WTC11 (cell line): Measurements from ENCODE around the gene PLCB2. TPM values are rescaled to one million over a fixed set of nuclear protein-coding genes. Genes with fewer than 3 reads are reported as not detected.

Experiments
- ATAC-seq: fragments of 200-7000 bp; cut with Tn5 transposase; 2 replicates; pipeline ENCODE4 v1.10.0; 2021; ENCODE audit warnings: mild to moderate bottlenecking, moderate library complexity
- CTCF ChIA-PET: fragments of 300-600 bp; sonication (Branson Sonifier 250); formaldehyde crosslinking; loops from one replicate; lab custom pipeline; 2021; ENCODE audit warnings: antibody characterized with exemption; lab: Charles Lee
- POLR2A ChIA-PET: fragments of 350-600 bp; sonication (Branson Sonifier 250); formaldehyde crosslinking; loops from one replicate; lab custom pipeline; 2021; ENCODE audit warnings: antibody characterized with exemption; lab: Charles Lee
- DNase-seq: peaks from one replicate; pipeline ENCODE4 v3.0.0; 2021; ENCODE audit warnings: low spot score
- H3K27ac Mint-ChIP-seq: 2 replicates; pipeline ENCODE4 v1.8.0; 2021; ENCODE audit warnings: mixed read lengths
- H3K27me3 Mint-ChIP-seq: 2 replicates; pipeline ENCODE4 v1.8.0; 2021; ENCODE audit warnings: low read depth, mild to moderate bottlenecking, moderate library complexity, mixed read lengths
- H3K36me3 Mint-ChIP-seq: 2 replicates; pipeline ENCODE4 v1.8.0; 2021; ENCODE audit warnings: mixed read lengths
- H3K4me1 Mint-ChIP-seq: 2 replicates; pipeline ENCODE4 v1.8.0; 2022; ENCODE audit warnings: mixed read lengths
- H3K4me3 Mint-ChIP-seq: 2 replicates; pipeline ENCODE4 v1.8.0; 2021; ENCODE audit warnings: mild to moderate bottlenecking, moderate library complexity, mixed read lengths
- H3K9me3 Mint-ChIP-seq: 2 replicates; pipeline ENCODE4 v1.8.0; 2021; ENCODE audit warnings: mixed read lengths
- CBFB ChIP-seq: sonication (generic); formaldehyde crosslinking; IDR thresholded peaks from 2 replicates; pipeline ENCODE4 v1.8.1; 2022; ENCODE audit warnings: mild to moderate bottlenecking, low read depth, missing genetic modification reagents
- CDX4 ChIP-seq: fragments of 250-450 bp; sonication (Bioruptor Pico); IDR thresholded peaks from 2 replicates; pipeline ENCODE4 v1.9.0; 2021; ENCODE audit warnings: moderate library complexity, mild to moderate bottlenecking, inconsistent platforms, borderline replicate concordance
- ELF4 ChIP-seq: sonication (generic); formaldehyde crosslinking; IDR thresholded peaks from 2 replicates; pipeline ENCODE4 v1.8.1; 2022; ENCODE audit warnings: low read depth, mild to moderate bottlenecking, moderate library complexity, missing genetic modification reagents
- GRHL2 ChIP-seq: fragments of 250-450 bp; sonication (Bioruptor Pico); IDR thresholded peaks from 2 replicates; pipeline ENCODE4 v1.8.0; 2022; ENCODE audit warnings: mild to moderate bottlenecking, moderate library complexity; ENCODE audit not compliant: insufficient replicate concordance, severe bottlenecking
- HMGA2 ChIP-seq: fragments of 250-450 bp; sonication (Bioruptor Pico); IDR thresholded peaks from 2 replicates; pipeline ENCODE4 v1.4.0; 2021; ENCODE audit warnings: mild to moderate bottlenecking, moderate library complexity
- HMGXB4 ChIP-seq: sonication (generic); formaldehyde crosslinking; IDR thresholded peaks from 2 replicates; pipeline ENCODE4 v1.8.1; 2023; ENCODE audit warnings: mild to moderate bottlenecking, moderate library complexity, missing genetic modification reagents
- MXD4 ChIP-seq: fragments of 250-450 bp; sonication (Bioruptor Pico); IDR thresholded peaks from 2 replicates; pipeline ENCODE4 v1.8.0; 2021; ENCODE audit warnings: mild to moderate bottlenecking, moderate library complexity, borderline replicate concordance
- MYBL2 ChIP-seq: sonication (generic); formaldehyde crosslinking; IDR thresholded peaks from 2 replicates; pipeline ENCODE4 v1.8.1; 2023; ENCODE audit warnings: mild to moderate bottlenecking, moderate library complexity, missing genetic modification reagents
- NR2C2 ChIP-seq: sonication (generic); formaldehyde crosslinking; IDR thresholded peaks from 2 replicates; pipeline ENCODE4 v1.8.0; 2022; ENCODE audit warnings: mild to moderate bottlenecking, missing genetic modification reagents
- SMAD4 ChIP-seq: sonication (generic); formaldehyde crosslinking; IDR thresholded peaks from 2 replicates; pipeline ENCODE4 v1.8.0; 2022; ENCODE audit warnings: mild to moderate bottlenecking, missing genetic modification reagents
- SOX15 ChIP-seq: fragments of 250-450 bp; sonication (Bioruptor Pico); IDR thresholded peaks from 2 replicates; pipeline ENCODE4 v1.9.0; 2021; ENCODE audit warnings: mild to moderate bottlenecking
- SP1 ChIP-seq: sonication (generic); formaldehyde crosslinking; conservative IDR thresholded peaks from 2 replicates; pipeline ENCODE4 v1.8.1; 2022; ENCODE audit warnings: missing genetic modification reagents
- TP53 ChIP-seq: sonication (generic); formaldehyde crosslinking; IDR thresholded peaks from 2 replicates; pipeline ENCODE4 v1.8.1; 2023; ENCODE audit warnings: mild to moderate bottlenecking, missing genetic modification reagents
- ZNF138 ChIP-seq: sonication (generic); formaldehyde crosslinking; conservative IDR thresholded peaks from 2 replicates; pipeline ENCODE4 v1.8.1; 2022; ENCODE audit warnings: mild to moderate bottlenecking, moderate library complexity, missing genetic modification reagents
- ZNF232 ChIP-seq: sonication (generic); formaldehyde crosslinking; IDR thresholded peaks from 2 replicates; pipeline ENCODE4 v1.8.0; 2022; ENCODE audit warnings: mild to moderate bottlenecking, missing genetic modification reagents
- total RNA-seq: library from RNA; stranded (reverse); gene quantifications from 3 replicates; pipeline ENCODE4 v1.2.3, GENCODE V29; 2021
- TF ChIP-seq, protein P1 (sequence below): sonication (generic); formaldehyde crosslinking; IDR thresholded peaks from 2 replicates; pipeline ENCODE4 v1.8.1; 2022; ENCODE audit warnings: mild to moderate bottlenecking, moderate library complexity, missing genetic modification reagents
- TF ChIP-seq, protein P2 (sequence below): sonication (generic); formaldehyde crosslinking; IDR thresholded peaks from 2 replicates; pipeline ENCODE4 v1.8.1; 2022; ENCODE audit warnings: mild to moderate bottlenecking, missing genetic modification reagents, moderate library complexity, borderline replicate concordance
- TF ChIP-seq, protein P3 (sequence below): sonication (generic); formaldehyde crosslinking; conservative IDR thresholded peaks from 2 replicates; pipeline ENCODE4 v1.8.1; 2023; ENCODE audit warnings: mild to moderate bottlenecking, low read depth, missing genetic modification reagents, moderate library complexity
- TF ChIP-seq, protein P4 (sequence below): sonication (generic); formaldehyde crosslinking; IDR thresholded peaks from 2 replicates; pipeline ENCODE4 v1.8.1; 2023; ENCODE audit warnings: mild to moderate bottlenecking, missing genetic modification reagents, moderate library complexity
- TF ChIP-seq, protein P5 (sequence below): fragments of 250-450 bp; sonication (Bioruptor Pico); IDR thresholded peaks from 2 replicates; pipeline ENCODE4 v1.8.0; 2021; ENCODE audit warnings: mild to moderate bottlenecking
- TF ChIP-seq, protein P6 (sequence below): sonication (generic); formaldehyde crosslinking; IDR thresholded peaks from 2 replicates; pipeline ENCODE4 v1.8.1; 2023; ENCODE audit warnings: mild to moderate bottlenecking, missing genetic modification reagents

PLCB2 gene
- total RNA-seq, 1 experiment from 2014 or later, result 15.2 TPM

- no peak overlapping the region for H3K27ac Mint-ChIP-seq
- no peaks in the 10 kb centered on the region for H3K9me3 Mint-ChIP-seq
- no peaks in the 10 kb centered on the region for H3K36me3 Mint-ChIP-seq
- ATAC-seq (peak; percentile 30), DNase-seq (peak; percentile 89)
- ChIA-PET CTCF (interaction anchor here (0.5 to 12.1 kb wide), 63 partner anchors 11 to 586 kb away, joined by 3 to 690 read pairs (median 6); partner anchors contain the start of genes BMF, CCDC9B, INAFM2 and IVD), POLR2A (interaction anchor here (1.0 to 2.6 kb wide), 6 partner anchors 10 to 46 kb away, joined by 3 to 12 read pairs (median 6); partner anchors contain the start of genes INAFM2 and PLCB2)
- H3K27me3 Mint-ChIP-seq, result peaks cover 64% of the 10 kb centered on the region
- H3K4me3 Mint-ChIP-seq, result peak overlapping the region; percentile 65
- peaks cover 47% of the 10 kb centered on the region for H3K4me1 Mint-ChIP-seq
- TF ChIP-seq, protein P1, sequence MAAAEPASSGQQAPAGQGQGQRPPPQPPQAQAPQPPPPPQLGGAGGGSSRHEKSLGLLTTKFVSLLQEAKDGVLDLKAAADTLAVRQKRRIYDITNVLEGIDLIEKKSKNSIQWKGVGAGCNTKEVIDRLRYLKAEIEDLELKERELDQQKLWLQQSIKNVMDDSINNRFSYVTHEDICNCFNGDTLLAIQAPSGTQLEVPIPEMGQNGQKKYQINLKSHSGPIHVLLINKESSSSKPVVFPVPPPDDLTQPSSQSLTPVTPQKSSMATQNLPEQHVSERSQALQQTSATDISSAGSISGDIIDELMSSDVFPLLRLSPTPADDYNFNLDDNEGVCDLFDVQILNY (CRISPR knock-in tag), result peak; percentile 71; the same call in 1 of the 2 replicates
- peak; percentile 37 for TF ChIP-seq SP1 (CRISPR knock-in tag)
- TF ChIP-seq TP53 (CRISPR knock-in tag), result peak; percentile 89
- no peak for TF ChIP-seq MXD4 (CRISPR knock-in tag)
- 0 out of 2 replicates have a peak, but pooled peaks have one; percentile 62 for TF ChIP-seq NR2C2 (CRISPR knock-in tag)
- TF ChIP-seq, protein P2, sequence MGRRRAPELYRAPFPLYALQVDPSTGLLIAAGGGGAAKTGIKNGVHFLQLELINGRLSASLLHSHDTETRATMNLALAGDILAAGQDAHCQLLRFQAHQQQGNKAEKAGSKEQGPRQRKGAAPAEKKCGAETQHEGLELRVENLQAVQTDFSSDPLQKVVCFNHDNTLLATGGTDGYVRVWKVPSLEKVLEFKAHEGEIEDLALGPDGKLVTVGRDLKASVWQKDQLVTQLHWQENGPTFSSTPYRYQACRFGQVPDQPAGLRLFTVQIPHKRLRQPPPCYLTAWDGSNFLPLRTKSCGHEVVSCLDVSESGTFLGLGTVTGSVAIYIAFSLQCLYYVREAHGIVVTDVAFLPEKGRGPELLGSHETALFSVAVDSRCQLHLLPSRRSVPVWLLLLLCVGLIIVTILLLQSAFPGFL, result no peak
- TF ChIP-seq MYBL2 (CRISPR knock-in tag), result peak; percentile 80
- TF ChIP-seq, protein P3, sequence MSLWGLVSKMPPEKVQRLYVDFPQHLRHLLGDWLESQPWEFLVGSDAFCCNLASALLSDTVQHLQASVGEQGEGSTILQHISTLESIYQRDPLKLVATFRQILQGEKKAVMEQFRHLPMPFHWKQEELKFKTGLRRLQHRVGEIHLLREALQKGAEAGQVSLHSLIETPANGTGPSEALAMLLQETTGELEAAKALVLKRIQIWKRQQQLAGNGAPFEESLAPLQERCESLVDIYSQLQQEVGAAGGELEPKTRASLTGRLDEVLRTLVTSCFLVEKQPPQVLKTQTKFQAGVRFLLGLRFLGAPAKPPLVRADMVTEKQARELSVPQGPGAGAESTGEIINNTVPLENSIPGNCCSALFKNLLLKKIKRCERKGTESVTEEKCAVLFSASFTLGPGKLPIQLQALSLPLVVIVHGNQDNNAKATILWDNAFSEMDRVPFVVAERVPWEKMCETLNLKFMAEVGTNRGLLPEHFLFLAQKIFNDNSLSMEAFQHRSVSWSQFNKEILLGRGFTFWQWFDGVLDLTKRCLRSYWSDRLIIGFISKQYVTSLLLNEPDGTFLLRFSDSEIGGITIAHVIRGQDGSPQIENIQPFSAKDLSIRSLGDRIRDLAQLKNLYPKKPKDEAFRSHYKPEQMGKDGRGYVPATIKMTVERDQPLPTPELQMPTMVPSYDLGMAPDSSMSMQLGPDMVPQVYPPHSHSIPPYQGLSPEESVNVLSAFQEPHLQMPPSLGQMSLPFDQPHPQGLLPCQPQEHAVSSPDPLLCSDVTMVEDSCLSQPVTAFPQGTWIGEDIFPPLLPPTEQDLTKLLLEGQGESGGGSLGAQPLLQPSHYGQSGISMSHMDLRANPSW (CRISPR knock-in tag), result no peak
- TF ChIP-seq CDX4 (CRISPR knock-in tag), result no peak
- TF ChIP-seq HMGXB4 (CRISPR knock-in tag), result peak; percentile 85
- no peak for TF ChIP-seq GRHL2 (CRISPR knock-in tag)
- TF ChIP-seq, protein P4, sequence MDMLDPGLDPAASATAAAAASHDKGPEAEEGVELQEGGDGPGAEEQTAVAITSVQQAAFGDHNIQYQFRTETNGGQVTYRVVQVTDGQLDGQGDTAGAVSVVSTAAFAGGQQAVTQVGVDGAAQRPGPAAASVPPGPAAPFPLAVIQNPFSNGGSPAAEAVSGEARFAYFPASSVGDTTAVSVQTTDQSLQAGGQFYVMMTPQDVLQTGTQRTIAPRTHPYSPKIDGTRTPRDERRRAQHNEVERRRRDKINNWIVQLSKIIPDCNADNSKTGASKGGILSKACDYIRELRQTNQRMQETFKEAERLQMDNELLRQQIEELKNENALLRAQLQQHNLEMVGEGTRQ, result peak; percentile 71
- no peak for TF ChIP-seq SOX15 (CRISPR knock-in tag)
- TF ChIP-seq ZNF138 (CRISPR knock-in tag), result 0 out of 2 replicates have a peak, but pooled peaks have one; percentile 36
- TF ChIP-seq ELF4, result no peak
- TF ChIP-seq CBFB (CRISPR knock-in tag), result 0 out of 2 replicates have a peak, but pooled peaks have one; percentile 72
- TF ChIP-seq, protein P5, sequence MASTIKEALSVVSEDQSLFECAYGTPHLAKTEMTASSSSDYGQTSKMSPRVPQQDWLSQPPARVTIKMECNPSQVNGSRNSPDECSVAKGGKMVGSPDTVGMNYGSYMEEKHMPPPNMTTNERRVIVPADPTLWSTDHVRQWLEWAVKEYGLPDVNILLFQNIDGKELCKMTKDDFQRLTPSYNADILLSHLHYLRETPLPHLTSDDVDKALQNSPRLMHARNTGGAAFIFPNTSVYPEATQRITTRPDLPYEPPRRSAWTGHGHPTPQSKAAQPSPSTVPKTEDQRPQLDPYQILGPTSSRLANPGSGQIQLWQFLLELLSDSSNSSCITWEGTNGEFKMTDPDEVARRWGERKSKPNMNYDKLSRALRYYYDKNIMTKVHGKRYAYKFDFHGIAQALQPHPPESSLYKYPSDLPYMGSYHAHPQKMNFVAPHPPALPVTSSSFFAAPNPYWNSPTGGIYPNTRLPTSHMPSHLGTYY, result no peak
- 0 out of 2 replicates have a peak, but pooled peaks have one; percentile 42 for TF ChIP-seq SMAD4 (CRISPR knock-in tag)
- TF ChIP-seq HMGA2, result no peak; the same call in 1 of the 2 replicates
- TF ChIP-seq, protein P6, sequence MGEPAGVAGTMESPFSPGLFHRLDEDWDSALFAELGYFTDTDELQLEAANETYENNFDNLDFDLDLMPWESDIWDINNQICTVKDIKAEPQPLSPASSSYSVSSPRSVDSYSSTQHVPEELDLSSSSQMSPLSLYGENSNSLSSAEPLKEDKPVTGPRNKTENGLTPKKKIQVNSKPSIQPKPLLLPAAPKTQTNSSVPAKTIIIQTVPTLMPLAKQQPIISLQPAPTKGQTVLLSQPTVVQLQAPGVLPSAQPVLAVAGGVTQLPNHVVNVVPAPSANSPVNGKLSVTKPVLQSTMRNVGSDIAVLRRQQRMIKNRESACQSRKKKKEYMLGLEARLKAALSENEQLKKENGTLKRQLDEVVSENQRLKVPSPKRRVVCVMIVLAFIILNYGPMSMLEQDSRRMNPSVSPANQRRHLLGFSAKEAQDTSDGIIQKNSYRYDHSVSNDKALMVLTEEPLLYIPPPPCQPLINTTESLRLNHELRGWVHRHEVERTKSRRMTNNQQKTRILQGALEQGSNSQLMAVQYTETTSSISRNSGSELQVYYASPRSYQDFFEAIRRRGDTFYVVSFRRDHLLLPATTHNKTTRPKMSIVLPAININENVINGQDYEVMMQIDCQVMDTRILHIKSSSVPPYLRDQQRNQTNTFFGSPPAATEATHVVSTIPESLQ (CRISPR knock-in tag), result 0 out of 2 replicates have a peak, but pooled peaks have one; percentile 38
- TF ChIP-seq ZNF232 (CRISPR knock-in tag), result peak; percentile 87; the same call in 1 of the 2 replicates
Measured at GRCh38 chr15:40279437-40280141, 28.1 kb downstream of the PLCB2 start.
